ENCODE measurements around the gene PLA2G4F.

The PLA2G4F gene

GRCh38 chr15:42141795-42142667 lies 14.4 kb downstream of the PLA2G4F start:
- no peaks in the 10 kb centered on the region for H3K4me1 ChIP-seq (ENCODE audit: control insufficient read depth, insufficient read depth, low read depth, low read length)
- H3K14ac ChIP-seq (ENCODE audit: low read length in 2 of 2), result no peak overlapping the region
- no peak overlapping the region for H2BK15ac ChIP-seq (ENCODE audit: low read depth, poor library complexity, severe bottlenecking)
- no peak overlapping the region for H2BK5ac ChIP-seq (ENCODE audit: low read depth, low read length, poor library complexity, severe bottlenecking)
- no peak overlapping the region for H3K27ac ChIP-seq (ENCODE audit: low read length, poor library complexity, severe bottlenecking)
- no peak overlapping the region for H3K4me2 ChIP-seq (ENCODE audit: low read length, poor library complexity, severe bottlenecking)
- H3K4ac ChIP-seq (ENCODE audit: low read depth in 1 of 2, low read length in 2 of 2), result no peak overlapping the region
- 80% methylated on average over 21 of the region's 21 CpGs for WGBS
- H3K9ac ChIP-seq (ENCODE audit: low read length), result no peak overlapping the region
- H3K18ac ChIP-seq (ENCODE audit: low read depth in 1 of 2, low read length in 2 of 2), result no peak overlapping the region
- DNase-seq, result no peak
- no peaks in the 10 kb centered on the region for H3K9me3 ChIP-seq (ENCODE audit: control insufficient read depth, low read length)
- no peak overlapping the region for H2BK12ac ChIP-seq (ENCODE audit: low read length in 2 of 2)
- no peak overlapping the region for H4K91ac ChIP-seq (ENCODE audit: low read length)
- peaks cover 76 to 87% of the 10 kb centered on the region in 2 experiments for H3K27me3 ChIP-seq (ENCODE audit: control insufficient read depth in 1 of 2, insufficient read depth in 1 of 2, low read length in 2 of 2)
- no peak overlapping the region for H2BK120ac ChIP-seq (ENCODE audit: low read depth, low read length)
- H3K36me3 ChIP-seq (ENCODE audit: control insufficient read depth in 1 of 2, insufficient read depth in 2 of 2, low read depth in 1 of 2, low read length in 2 of 2), result no peaks in the 10 kb centered on the region
- H2AK5ac ChIP-seq (ENCODE audit: low read length, severe bottlenecking), result no peak overlapping the region
- no peak overlapping the region for H3K4me3 ChIP-seq (ENCODE audit: insufficient read depth in 1 of 2, low read depth in 1 of 2, low read length in 2 of 2)
- H2AFZ ChIP-seq (ENCODE audit: low read depth, low read length), result no peak overlapping the region
- H3K23ac ChIP-seq (ENCODE audit: low read length in 2 of 2), result no peak overlapping the region
- H4K8ac ChIP-seq (ENCODE audit: low read length), result no peak overlapping the region
- H3K79me1 ChIP-seq (replicated peaks; ENCODE audit: low read length, poor library complexity, severe bottlenecking), result no peaks in the 10 kb centered on the region

- Histone ChIP-seq H3K27me3 (ENCODE audit: control insufficient read depth in 1 of 2, insufficient read depth in 1 of 2, low read length in 2 of 2) (peaks cover 76 to 86% of the 10 kb centered on the region in 2 experiments), H3K4ac (ENCODE audit: low read depth in 1 of 2, low read length in 2 of 2) (no peak overlapping the region), H4K91ac (ENCODE audit: low read length) (no peak overlapping the region), H4K8ac (ENCODE audit: low read length) (no peak overlapping the region), H3K18ac (ENCODE audit: low read depth in 1 of 2, low read length in 2 of 2) (no peak overlapping the region), H2BK12ac (ENCODE audit: low read length in 2 of 2) (no peak overlapping the region), H3K9ac (ENCODE audit: low read length) (no peak overlapping the region), H3K23ac (ENCODE audit: low read length in 2 of 2) (no peak overlapping the region), H3K27ac (ENCODE audit: low read length, poor library complexity, severe bottlenecking) (no peak overlapping the region), H3K4me1 (ENCODE audit: control insufficient read depth, insufficient read depth, low read depth, low read length) (no peaks in the 10 kb centered on the region), H3K9me3 (ENCODE audit: control insufficient read depth, low read length) (no peaks in the 10 kb centered on the region), H2BK120ac (ENCODE audit: low read depth, low read length) (no peak overlapping the region), H3K79me1 (replicated peaks; ENCODE audit: low read length, poor library complexity, severe bottlenecking) (no peaks in the 10 kb centered on the region), H2BK5ac (ENCODE audit: low read depth, low read length, poor library complexity, severe bottlenecking) (no peak overlapping the region), H2AFZ (ENCODE audit: low read depth, low read length) (no peak overlapping the region), H3K4me2 (ENCODE audit: low read length, poor library complexity, severe bottlenecking) (no peak overlapping the region), H2AK5ac (ENCODE audit: low read length, severe bottlenecking) (no peak overlapping the region), H2BK15ac (ENCODE audit: low read depth, poor library complexity, severe bottlenecking) (no peak overlapping the region), H3K36me3 (ENCODE audit: control insufficient read depth in 1 of 2, insufficient read depth in 2 of 2, low read depth in 1 of 2, low read length in 2 of 2) (no peaks in the 10 kb centered on the region), H3K4me3 (ENCODE audit: insufficient read depth in 1 of 2, low read depth in 1 of 2, low read length in 2 of 2) (no peak overlapping the region), H3K14ac (ENCODE audit: low read length in 2 of 2) (no peak overlapping the region)
- 83% methylated on average over 7 of the region's 7 CpGs for WGBS
- no peak for DNase-seq
These were observed 15.2 kb downstream of the PLA2G4F start for GRCh38 chr15:42141246-42141645.

GRCh38 chr15:42140383-42141070 lies 15.9 kb downstream of the PLA2G4F start:
- Histone ChIP-seq H3K27me3 (ENCODE audit: control insufficient read depth in 1 of 2, insufficient read depth in 1 of 2, low read length in 2 of 2) (peaks cover 71 to 79% of the 10 kb centered on the region in 2 experiments), H2BK5ac (ENCODE audit: low read depth, low read length, poor library complexity, severe bottlenecking) (no peak overlapping the region), H3K14ac (ENCODE audit: low read length in 2 of 2) (no peak overlapping the region), H3K4ac (ENCODE audit: low read depth in 1 of 2, low read length in 2 of 2) (no peak overlapping the region), H2BK15ac (ENCODE audit: low read depth, poor library complexity, severe bottlenecking) (peak overlapping the region; percentile 26), H2AK5ac (ENCODE audit: low read length, severe bottlenecking) (no peak overlapping the region), H3K18ac (ENCODE audit: low read depth in 1 of 2, low read length in 2 of 2) (no peak overlapping the region), H3K27ac (ENCODE audit: low read length, poor library complexity, severe bottlenecking) (no peak overlapping the region), H3K23ac (ENCODE audit: low read length in 2 of 2) (no peak overlapping the region), H3K4me1 (ENCODE audit: control insufficient read depth, insufficient read depth, low read depth, low read length) (no peaks in the 10 kb centered on the region), H2BK120ac (ENCODE audit: low read depth, low read length) (no peak overlapping the region), H3K79me1 (replicated peaks; ENCODE audit: low read length, poor library complexity, severe bottlenecking) (no peaks in the 10 kb centered on the region), H3K4me3 (ENCODE audit: insufficient read depth in 1 of 2, low read depth in 1 of 2, low read length in 2 of 2) (no peak overlapping the region), H3K4me2 (ENCODE audit: low read length, poor library complexity, severe bottlenecking) (no peak overlapping the region), H3K9ac (ENCODE audit: low read length) (no peak overlapping the region), H3K36me3 (ENCODE audit: control insufficient read depth in 1 of 2, insufficient read depth in 2 of 2, low read depth in 1 of 2, low read length in 2 of 2) (no peaks in the 10 kb centered on the region), H4K91ac (ENCODE audit: low read length) (no peak overlapping the region), H3K9me3 (ENCODE audit: control insufficient read depth, low read length) (no peaks in the 10 kb centered on the region), H2BK12ac (ENCODE audit: low read length in 2 of 2) (no peak overlapping the region), H2AFZ (ENCODE audit: low read depth, low read length) (no peak overlapping the region), H4K8ac (ENCODE audit: low read length) (no peak overlapping the region)
- 74% methylated on average over 7 of the region's 8 CpGs for WGBS
- DNase-seq, result no peak

- Histone ChIP-seq H3K18ac (ENCODE audit: low read depth in 1 of 2, low read length in 2 of 2) (no peak overlapping the region), H3K27ac (ENCODE audit: low read length, poor library complexity, severe bottlenecking) (no peak overlapping the region), H4K8ac (ENCODE audit: low read length) (no peak overlapping the region), H3K4me1 (ENCODE audit: control insufficient read depth, insufficient read depth, low read depth, low read length) (no peaks in the 10 kb centered on the region), H3K9ac (ENCODE audit: low read length) (no peak overlapping the region), H3K23ac (ENCODE audit: low read length in 2 of 2) (no peak overlapping the region), H3K4me3 (ENCODE audit: insufficient read depth in 1 of 2, low read depth in 1 of 2, low read length in 2 of 2) (no peak overlapping the region), H2BK12ac (ENCODE audit: low read length in 2 of 2) (no peak overlapping the region), H3K14ac (ENCODE audit: low read length in 2 of 2) (no peak overlapping the region), H3K4me2 (ENCODE audit: low read length, poor library complexity, severe bottlenecking) (no peak overlapping the region), H2BK15ac (ENCODE audit: low read depth, poor library complexity, severe bottlenecking) (no peak overlapping the region), H3K36me3 (ENCODE audit: control insufficient read depth in 1 of 2, insufficient read depth in 2 of 2, low read depth in 1 of 2, low read length in 2 of 2) (no peaks in the 10 kb centered on the region), H3K79me1 (replicated peaks; ENCODE audit: low read length, poor library complexity, severe bottlenecking) (no peaks in the 10 kb centered on the region), H4K91ac (ENCODE audit: low read length) (no peak overlapping the region), H2AFZ (ENCODE audit: low read depth, low read length) (no peak overlapping the region), H2BK5ac (ENCODE audit: low read depth, low read length, poor library complexity, severe bottlenecking) (no peak overlapping the region), H2AK5ac (ENCODE audit: low read length, severe bottlenecking) (no peak overlapping the region), H3K9me3 (ENCODE audit: control insufficient read depth, low read length) (no peaks in the 10 kb centered on the region), H3K27me3 (ENCODE audit: control insufficient read depth in 1 of 2, insufficient read depth in 1 of 2, low read length in 2 of 2) (peaks cover 61 to 70% of the 10 kb centered on the region in 2 experiments), H2BK120ac (ENCODE audit: low read depth, low read length) (no peak overlapping the region), H3K4ac (ENCODE audit: low read depth in 1 of 2, low read length in 2 of 2) (no peak overlapping the region)
- WGBS, result 76% methylated on average over 6 of the region's 6 CpGs
- DNase-seq, result no peak
These were observed 16.8 kb downstream of the PLA2G4F start for GRCh38 chr15:42139596-42139995.
